Activated effector memory CD4-positive, alpha-beta T cell treated with Interleukin-2 at 50 U/mL for 16 hours (primary cell): ENCODE data around the gene MT2A.
"Not testable (repeated sequence)": the region's sequence is repeated elsewhere in the genome, so short reads cannot be mapped to it uniquely, and the experiment has no call there.

Experiments used
- DNase-seq: peaks from one replicate; pipeline ENCODE4 v3.0.0-alpha.2; 2020

Gene MT2A

GRCh38 chr16:56621665-56622445, 13.5 kb downstream of the MT2A start:
- DNase-seq: not testable (repeated sequence)

GRCh38 chr16:56623184-56623583, 14.8 kb downstream of the MT2A start:
- DNase-seq: not testable (repeated sequence)

- DNase-seq: no peak
Measured at GRCh38 chr16:56623637-56624036, 15.3 kb downstream of the MT2A start.

- DNase-seq: peak; percentile 27
Measured at GRCh38 chr16:56625140-56625942, 17.0 kb downstream of the MT2A start, which contains the start of gene MT1E. Gene MT1E, plus strand, starts transcription at chr16:56625781. Its CDS starts 71 bp downstream, at chr16:56625852.

GRCh38 chr16:56625943-56626654, 17.7 kb downstream of the MT2A start:
- no peak for DNase-seq

- no peak for DNase-seq
Measured at GRCh38 chr16:56626685-56627084, 18.3 kb downstream of the MT2A start.

- no peak for DNase-seq
Measured at GRCh38 chr16:56628486-56629350, 20.3 kb downstream of the MT2A start.

- no peak for DNase-seq
Measured at GRCh38 chr16:56629531-56629930, 21.1 kb downstream of the MT2A start.

GRCh38 chr16:56630134-56630533, 21.8 kb downstream of the MT2A start:
- no peak for DNase-seq

- DNase-seq: no peak
Measured at GRCh38 chr16:56631197-56631596, 22.8 kb downstream of the MT2A start.

GRCh38 chr16:56631832-56632155, 23.4 kb downstream of the MT2A start:
- DNase-seq: no peak

- DNase-seq: no peak
Measured at GRCh38 chr16:56632156-56632847, 23.9 kb downstream of the MT2A start, which contains the start of gene MT1M. Gene MT1M, plus strand, starts transcription at chr16:56632659. Its CDS starts 73 bp downstream, at chr16:56632732.

- DNase-seq: no peak
Measured at GRCh38 chr16:56632848-56633365, 24.5 kb downstream of the MT2A start.

- no peak for DNase-seq
Measured at GRCh38 chr16:56633535-56633934, 25.2 kb downstream of the MT2A start.

- DNase-seq: no peak
Measured at GRCh38 chr16:56634715-56635440, 26.5 kb downstream of the MT2A start.

GRCh38 chr16:56635441-56635967, 27.1 kb downstream of the MT2A start:
- DNase-seq: no peak

- DNase-seq: no peak
Measured at GRCh38 chr16:56636616-56637413, 28.4 kb downstream of the MT2A start.

- DNase-seq: no peak
Measured at GRCh38 chr16:56637814-56638750, 29.7 kb downstream of the MT2A start, which contains the start of gene MT1A. Gene MT1A, plus strand, starts transcription at chr16:56638666. Its CDS starts 73 bp downstream, at chr16:56638739.
